HG03432 (cell line): Measurements from ENCODE around the gene ZNF280B.
"Not testable (repeated sequence)": the region's sequence is repeated elsewhere in the genome, so short reads cannot be mapped to it uniquely, and the experiment has no call there.

Experiments
- ATAC-seq: cut with Tn5 transposase; IDR thresholded peaks from one replicate; pipeline ENCODE4 v1.9.1; 2021; ENCODE audit warnings: mild to moderate bottlenecking, moderate library complexity; ENCODE audit not compliant: unreplicated experiment

ZNF280B gene

GRCh38 chr22:22441626-22442025, 66.9 kb downstream of the ZNF280B start:
- not testable (repeated sequence) for ATAC-seq

GRCh38 chr22:22440188-22440587, 68.4 kb downstream of the ZNF280B start:
- no peak for ATAC-seq
